Effector memory CD4-positive, alpha-beta T cell (primary cell): ENCODE results near the gene AKR1C2.
"Not testable (repeated sequence)": the region's sequence is repeated elsewhere in the genome, so short reads cannot be mapped to it uniquely, and the experiment has no call there.

Source experiments
- DNase-seq, 3 donors: peaks; one replicate each; pipeline ENCODE4 v3.0.0-alpha.2; 2020
- H3K27ac ChIP-seq: 2 replicates; pipeline ENCODE4 v1.7.0; 2013; ENCODE audit warnings: mild to moderate bottlenecking, low read length, moderate library complexity; ENCODE audit not compliant: insufficient read depth, poor library complexity, severe bottlenecking
- H3K27me3 ChIP-seq: replicated peaks from 2 replicates; pipeline ENCODE4 v1.7.0; 2013; ENCODE audit warnings: mild to moderate bottlenecking, low read length; ENCODE audit not compliant: insufficient read depth, control insufficient read depth, poor library complexity, severe bottlenecking
- H3K36me3 ChIP-seq: 2 replicates; pipeline ENCODE4 v1.7.0; 2013; ENCODE audit warnings: mild to moderate bottlenecking, low read length, moderate library complexity; ENCODE audit not compliant: control insufficient read depth, insufficient read depth
- H3K4me1 ChIP-seq: 2 replicates; pipeline ENCODE4 v1.7.0; 2013; ENCODE audit warnings: low read length, mild to moderate bottlenecking; ENCODE audit not compliant: control insufficient read depth, insufficient read depth, poor library complexity, severe bottlenecking
- H3K4me3 ChIP-seq: 2 replicates; pipeline ENCODE4 v1.7.0; 2013; ENCODE audit warnings: low read length, low read depth, mild to moderate bottlenecking; ENCODE audit not compliant: insufficient read depth, poor library complexity, severe bottlenecking
- H3K9me3 ChIP-seq: 2 replicates; pipeline ENCODE4 v1.7.0; 2013; ENCODE audit warnings: mild to moderate bottlenecking, low read length, moderate library complexity; ENCODE audit not compliant: control insufficient read depth

Gene AKR1C2

DNA sequence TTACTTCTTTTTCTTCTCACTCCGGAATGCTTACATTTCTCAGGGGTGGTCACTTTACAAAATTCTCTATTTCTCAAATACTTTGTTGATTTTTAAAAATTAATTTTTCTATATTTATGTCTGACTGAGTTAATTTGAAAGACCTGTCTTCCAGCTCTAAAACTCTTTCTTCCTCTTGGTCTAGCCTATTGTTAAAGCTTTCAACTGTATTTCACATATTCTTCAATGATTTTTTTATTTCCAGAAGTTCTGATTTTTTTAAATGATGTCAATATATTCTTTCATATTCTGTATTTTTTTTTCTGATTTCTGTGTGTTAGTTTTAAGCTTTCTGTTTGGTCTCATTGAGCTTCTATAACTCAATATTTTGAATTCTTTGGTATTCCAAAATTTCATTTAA lies 27.3 kb upstream of the AKR1C2 start:
- H3K4me1 ChIP-seq: no peaks in the 10 kb centered on the region
- no peak overlapping the region for H3K27ac ChIP-seq
- no peak for DNase-seq
- H3K27me3 ChIP-seq: no peaks in the 10 kb centered on the region
- no peaks in the 10 kb centered on the region for H3K9me3 ChIP-seq
- H3K4me3 ChIP-seq: no peak overlapping the region
- no peaks in the 10 kb centered on the region for H3K36me3 ChIP-seq

GRCh38 chr10:5025461-5025881 lies 21.8 kb upstream of the AKR1C2 start:
- not testable (repeated sequence) for DNase-seq, H3K4me3 ChIP-seq, H3K36me3 ChIP-seq, H3K27ac ChIP-seq, H3K27me3 ChIP-seq, H3K9me3 ChIP-seq, H3K4me1 ChIP-seq

GRCh38 chr10:5023177-5023805 lies 19.6 kb upstream of the AKR1C2 start:
- H3K36me3 ChIP-seq: no peaks in the 10 kb centered on the region
- DNase-seq: no peak
- no peak overlapping the region for H3K4me3 ChIP-seq
- no peaks in the 10 kb centered on the region for H3K9me3 ChIP-seq
- no peaks in the 10 kb centered on the region for H3K4me1 ChIP-seq
- no peaks in the 10 kb centered on the region for H3K27me3 ChIP-seq
- no peak overlapping the region for H3K27ac ChIP-seq

- not testable (repeated sequence) for DNase-seq, H3K27me3 ChIP-seq, H3K4me1 ChIP-seq, H3K9me3 ChIP-seq, H3K27ac ChIP-seq, H3K4me3 ChIP-seq, H3K36me3 ChIP-seq
Measured at GRCh38 chr10:5021624-5022290, 18.1 kb upstream of the AKR1C2 start.

DNA sequence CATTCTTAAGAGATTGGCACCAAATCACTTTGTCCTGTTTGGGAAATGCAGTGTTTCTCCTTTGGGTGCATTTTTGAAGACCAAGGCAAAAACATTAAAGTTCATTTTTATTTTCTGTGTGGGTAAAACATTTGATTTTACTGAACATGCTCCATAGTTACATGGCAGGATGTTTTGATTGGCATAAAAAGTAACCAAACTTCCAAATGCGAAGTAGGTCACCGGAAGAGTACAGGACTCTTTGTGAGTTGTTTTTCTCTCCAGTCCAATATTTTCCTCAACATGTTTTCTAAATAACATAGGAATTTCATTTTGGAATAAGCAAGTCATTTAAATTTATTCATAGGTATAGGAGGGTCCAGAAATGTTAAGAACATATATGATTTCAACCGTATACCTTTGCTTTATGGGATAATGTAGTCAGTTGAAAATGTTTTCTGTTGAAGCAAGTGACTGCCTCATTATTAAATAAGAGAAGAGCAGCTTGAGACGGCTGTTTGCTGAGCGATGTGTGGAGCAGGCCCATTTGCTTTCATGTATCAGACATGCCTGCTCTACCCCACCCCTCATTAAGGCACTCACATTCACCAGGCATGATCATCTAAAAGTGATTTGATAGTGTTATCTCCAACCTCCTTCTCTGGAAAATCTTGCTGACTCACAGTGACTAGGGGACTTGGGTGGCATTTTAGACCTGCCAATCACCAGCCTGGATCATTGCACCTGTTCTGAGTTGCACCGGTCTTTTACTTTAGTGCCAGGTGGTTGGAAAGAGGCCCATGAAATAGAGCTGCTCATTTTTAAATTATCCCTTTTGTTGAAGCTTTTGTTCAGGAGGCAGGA lies 16.3 kb upstream of the AKR1C2 start:
- H3K27ac ChIP-seq, DNase-seq, H3K4me3 ChIP-seq, H3K9me3 ChIP-seq, H3K36me3 ChIP-seq, H3K27me3 ChIP-seq, H3K4me1 ChIP-seq: not testable (repeated sequence)

DNA sequence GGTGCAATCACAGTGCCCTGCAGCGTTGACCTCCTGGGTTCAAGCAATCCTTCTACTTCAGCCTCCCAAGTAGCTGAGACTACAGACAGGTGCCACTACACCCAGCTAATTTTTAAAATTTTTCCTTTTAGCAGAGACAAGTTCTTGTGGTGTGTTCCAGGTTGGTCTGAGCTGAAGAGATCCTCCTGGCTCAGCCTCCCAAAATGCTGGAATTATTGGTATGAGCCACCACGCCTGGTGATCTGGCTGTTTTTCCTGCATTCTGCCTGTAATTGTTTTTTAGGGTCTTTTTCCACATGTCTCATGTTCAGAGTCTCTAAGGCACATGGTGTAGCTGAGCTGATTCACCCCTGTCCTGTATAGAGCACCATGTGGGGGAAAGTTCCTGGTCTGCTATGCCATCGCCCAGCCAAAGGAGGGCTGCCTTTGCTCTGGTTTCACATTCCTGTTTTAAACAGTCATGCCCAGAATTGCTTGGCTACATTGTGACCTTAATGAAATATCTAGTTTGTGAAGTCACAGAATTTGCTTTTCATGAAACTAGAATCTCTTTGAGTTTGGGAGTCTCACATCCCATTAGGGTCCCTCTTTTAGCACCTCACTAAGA lies 15.1 kb upstream of the AKR1C2 start:
- DNase-seq, H3K36me3 ChIP-seq, H3K27ac ChIP-seq, H3K4me1 ChIP-seq, H3K27me3 ChIP-seq, H3K4me3 ChIP-seq, H3K9me3 ChIP-seq: not testable (repeated sequence)

DNA sequence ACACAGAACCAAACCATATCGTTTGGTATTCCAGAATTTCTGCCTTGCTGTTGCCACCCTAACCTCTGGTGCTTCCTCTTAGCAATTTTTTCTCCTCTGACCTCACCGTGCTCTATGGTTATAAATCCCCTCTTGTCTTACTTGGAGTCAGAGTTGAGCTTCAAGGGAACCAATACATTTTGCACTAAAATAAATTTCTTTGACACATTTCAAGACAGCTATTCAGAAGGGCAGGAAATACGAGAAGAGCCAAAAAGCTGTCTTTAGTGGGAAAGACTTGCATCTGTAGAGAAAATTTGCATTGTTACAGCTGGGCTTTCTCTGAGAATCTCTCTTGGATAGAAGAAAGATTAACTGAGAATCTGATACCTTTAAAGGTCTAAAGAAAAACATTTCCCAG lies 14.5 kb upstream of the AKR1C2 start:
- H3K4me3 ChIP-seq: no peak overlapping the region
- H3K4me1 ChIP-seq: no peaks in the 10 kb centered on the region
- H3K27ac ChIP-seq: no peak overlapping the region
- H3K9me3 ChIP-seq: no peaks in the 10 kb centered on the region
- no peak for DNase-seq
- no peaks in the 10 kb centered on the region for H3K27me3 ChIP-seq
- H3K36me3 ChIP-seq: no peaks in the 10 kb centered on the region

DNA sequence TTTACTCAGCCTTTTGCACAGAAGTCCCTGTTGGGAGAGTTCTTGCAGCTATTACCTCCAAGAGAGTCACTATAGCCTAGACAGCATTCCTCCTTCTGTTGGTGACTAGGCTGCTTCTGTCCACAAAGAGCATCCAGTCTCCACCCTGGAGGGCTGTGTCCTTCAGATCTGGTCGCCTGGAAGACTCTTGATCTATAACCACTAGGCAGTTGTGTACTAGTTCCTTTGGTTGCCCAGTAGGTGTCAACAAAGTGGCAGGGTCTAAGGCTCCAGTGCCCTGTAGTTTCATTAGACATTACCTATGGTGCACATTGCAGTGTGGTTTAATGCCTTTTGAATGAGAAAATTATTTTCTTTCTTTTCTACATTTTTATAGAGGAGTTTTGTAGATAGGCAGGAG lies 11.3 kb upstream of the AKR1C2 start:
- no peaks in the 10 kb centered on the region for H3K4me1 ChIP-seq
- no peak overlapping the region for H3K27ac ChIP-seq
- no peaks in the 10 kb centered on the region for H3K27me3 ChIP-seq
- no peak overlapping the region for H3K4me3 ChIP-seq
- no peak for DNase-seq
- no peaks in the 10 kb centered on the region for H3K9me3 ChIP-seq
- no peaks in the 10 kb centered on the region for H3K36me3 ChIP-seq

DNA sequence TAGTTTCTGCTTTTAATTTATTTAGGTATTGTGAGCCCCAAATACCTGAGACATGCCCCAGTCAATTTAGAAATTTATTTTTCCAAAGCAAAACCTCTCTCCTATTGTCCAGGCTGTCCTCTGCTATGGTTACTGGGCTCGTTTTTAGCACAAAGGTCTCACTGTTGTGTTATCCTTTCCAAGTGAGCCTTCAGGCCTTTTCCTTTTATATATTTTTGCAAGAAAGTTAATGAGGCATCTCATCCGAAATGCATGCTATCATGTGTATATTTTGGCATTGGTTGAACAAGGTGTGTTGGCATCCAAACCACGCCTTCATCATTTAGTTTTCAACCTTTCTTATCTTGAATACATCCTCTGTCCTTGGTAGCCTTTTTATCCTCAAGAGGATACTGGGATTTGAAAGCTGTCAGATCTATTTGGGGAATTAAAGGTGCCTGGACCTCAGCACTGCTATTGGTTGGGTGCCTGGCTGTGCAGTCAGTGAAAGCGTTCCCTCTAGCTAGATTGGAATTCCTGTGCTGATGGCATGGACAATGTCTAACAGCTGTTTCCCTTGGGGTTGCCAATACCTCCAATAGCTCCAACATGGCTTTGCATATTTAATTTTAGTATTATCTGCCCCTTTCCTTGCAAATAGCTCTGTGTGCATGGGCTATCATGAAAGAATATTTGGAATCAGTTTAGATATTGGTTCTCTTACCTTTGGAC lies 10.7 kb upstream of the AKR1C2 start:
- H3K4me1 ChIP-seq, H3K27me3 ChIP-seq, H3K9me3 ChIP-seq, H3K4me3 ChIP-seq, H3K36me3 ChIP-seq, DNase-seq, H3K27ac ChIP-seq: not testable (repeated sequence)
